ENCODE data around the gene KCTD16. TPM values are rescaled to one million over a fixed set of nuclear protein-coding genes. Genes with fewer than 3 reads are reported as not detected.

KCTD16 gene
- polyA plus RNA-seq, 3 donors: 2.1 to 2.9 (median 2.5) TPM

GRCh38 chr5:144465441-144465840 is 294.8 kb downstream of the KCTD16 start:
- DNase-seq (ENCODE audit: extremely low read depth in 1 of 11, low read depth in 9 of 11, low spot score in 4 of 11): no peak

- DNase-seq (ENCODE audit: extremely low read depth in 1 of 11, low read depth in 9 of 11, low spot score in 4 of 11): peak in 5 of 11 donors; percentile 17 to 41 (median 23)
These were observed 297.1 kb downstream of the KCTD16 start for GRCh38 chr5:144467792-144468191.

- no peak for DNase-seq (ENCODE audit: extremely low read depth in 1 of 11, low read depth in 9 of 11, low spot score in 4 of 11)
These were observed 297.9 kb downstream of the KCTD16 start for GRCh38 chr5:144468571-144468970.

GRCh38 chr5:144469106-144469505 is 298.4 kb downstream of the KCTD16 start:
- no peak for DNase-seq (ENCODE audit: extremely low read depth in 1 of 11, low read depth in 9 of 11, low spot score in 4 of 11)

- DNase-seq (ENCODE audit: extremely low read depth in 1 of 11, low read depth in 9 of 11, low spot score in 4 of 11): no peak
These were observed 301.5 kb downstream of the KCTD16 start for GRCh38 chr5:144472221-144472620.

GRCh38 chr5:144473650-144474049 is 303.0 kb downstream of the KCTD16 start:
- DNase-seq (ENCODE audit: extremely low read depth in 1 of 11, low read depth in 9 of 11, low spot score in 4 of 11): no peak

- DNase-seq (ENCODE audit: extremely low read depth in 1 of 11, low read depth in 9 of 11, low spot score in 4 of 11): no peak
These were observed 307.9 kb downstream of the KCTD16 start for GRCh38 chr5:144478565-144478964.

GRCh38 chr5:144481861-144482260 is 311.2 kb downstream of the KCTD16 start:
- no peak for DNase-seq (ENCODE audit: extremely low read depth in 1 of 11, low read depth in 9 of 11, low spot score in 4 of 11)

- DNase-seq (ENCODE audit: extremely low read depth in 1 of 11, low read depth in 9 of 11, low spot score in 4 of 11): no peak
These were observed 313.6 kb downstream of the KCTD16 start for GRCh38 chr5:144484124-144484897.

- no peak for DNase-seq (ENCODE audit: extremely low read depth in 1 of 11, low read depth in 9 of 11, low spot score in 4 of 11)
These were observed 314.9 kb downstream of the KCTD16 start for GRCh38 chr5:144485540-144485939.

GRCh38 chr5:144487207-144487606 is 316.5 kb downstream of the KCTD16 start:
- DNase-seq (ENCODE audit: extremely low read depth in 1 of 11, low read depth in 9 of 11, low spot score in 4 of 11): no peak

GRCh38 chr5:144487761-144488160 is 317.1 kb downstream of the KCTD16 start:
- DNase-seq (ENCODE audit: extremely low read depth in 1 of 11, low read depth in 9 of 11, low spot score in 4 of 11): no peak

- no peak for DNase-seq (ENCODE audit: extremely low read depth in 1 of 11, low read depth in 9 of 11, low spot score in 4 of 11)
These were observed 332.4 kb downstream of the KCTD16 start for GRCh38 chr5:144503123-144503522.

GRCh38 chr5:144504929-144505577 is 334.4 kb downstream of the KCTD16 start:
- no peak for DNase-seq (ENCODE audit: extremely low read depth in 1 of 11, low read depth in 9 of 11, low spot score in 4 of 11)

GRCh38 chr5:144510845-144511579 is 340.3 kb downstream of the KCTD16 start:
- peak in 10 of 11 donors; percentile 19 to 66 (median 34) for DNase-seq (ENCODE audit: extremely low read depth in 1 of 11, low read depth in 9 of 11, low spot score in 4 of 11)

GRCh38 chr5:144511580-144512072 is 341.0 kb downstream of the KCTD16 start:
- no peak for DNase-seq (ENCODE audit: extremely low read depth in 1 of 11, low read depth in 9 of 11, low spot score in 4 of 11)

GRCh38 chr5:144522698-144523097 is 352.0 kb downstream of the KCTD16 start:
- DNase-seq (ENCODE audit: extremely low read depth in 1 of 11, low read depth in 9 of 11, low spot score in 4 of 11): no peak

- no peak for DNase-seq (ENCODE audit: extremely low read depth in 1 of 11, low read depth in 9 of 11, low spot score in 4 of 11)
These were observed 354.3 kb downstream of the KCTD16 start for GRCh38 chr5:144525000-144525399.

GRCh38 chr5:144531188-144531587 is 360.5 kb downstream of the KCTD16 start:
- no peak for DNase-seq (ENCODE audit: extremely low read depth in 1 of 11, low read depth in 9 of 11, low spot score in 4 of 11)
